ENCODE measurements around the gene PIGT. TPM values are rescaled to one million over a fixed set of nuclear protein-coding genes. Genes with fewer than 3 reads are reported as not detected.

PIGT gene
- polyA plus RNA-seq, 3 donors: 49.2 to 87.6 (median 59.7) TPM

- DNase-seq: no peak
- Histone ChIP-seq H3K4me3 (replicated peaks in 1 of 3; ENCODE audit: low read depth in 2 of 3, low read length in 3 of 3) (peak overlapping the region in 1 of 3 experiments; percentile 77), H4K20me1 (ENCODE audit: insufficient read depth, low read length) (peaks cover 12% of the 10 kb centered on the region), H3K36me3 (replicated peaks in 1 of 2; ENCODE audit: control insufficient read depth in 1 of 2, insufficient read depth in 2 of 2, low read length in 2 of 2) (peaks cover 2 to 9% of the 10 kb centered on the region in 2 donors), H3K9ac (ENCODE audit: insufficient read depth, low read length, poor library complexity, severe bottlenecking) (no peak overlapping the region), H3K4me2 (replicated peaks; ENCODE audit: extremely low read depth, low read length, poor library complexity, severe bottlenecking) (peak overlapping the region; percentile 81), H3K9me3 (replicated peaks in 1 of 2; ENCODE audit: control insufficient read depth in 1 of 2, insufficient read depth in 1 of 2, low read length in 2 of 2) (no peaks in the 10 kb centered on the region), H3K27ac (ENCODE audit: low read depth in 1 of 2, low read length in 2 of 2) (no peak overlapping the region), H3K79me2 (ENCODE audit: insufficient read depth, low read length) (no peaks in the 10 kb centered on the region), H2AFZ (ENCODE audit: insufficient read depth, low read depth, low read length, poor library complexity, severe bottlenecking) (no peak overlapping the region), H3K27me3 (ENCODE audit: control insufficient read depth in 2 of 2, insufficient read depth in 2 of 2, low read length in 2 of 2) (peaks cover 0 to 3% of the 10 kb centered on the region in 2 donors), H3K4me1 (ENCODE audit: control insufficient read depth in 1 of 2, insufficient read depth in 2 of 2, low read length in 2 of 2) (peaks cover 35 to 41% of the 10 kb centered on the region in 2 donors)
- Mint-ChIP-seq H3K27ac (peak overlapping the region in 1 of 7 donors; percentile 29), H3K4me3 (peak overlapping the region; percentile 73 to 86), H3K9me3 (peaks cover 0 to 3% (median 0%) of the 10 kb centered on the region in 7 donors), H3K4me1 (peaks cover 41% of the 10 kb centered on the region), H3K36me3 (peaks cover 39 to 44% of the 10 kb centered on the region in 2 donors), H3K27me3 (ENCODE audit: low read depth in 3 of 3) (peaks cover 2 to 11% (median 10%) of the 10 kb centered on the region in 3 donors)
- intact Hi-C loops (cut with micrococcal nuclease): loop anchor here in 1 of 2 donors (5.0 kb wide), 2 partner anchors 35 to 65 kb away; partner anchors contain the start of gene DBNDD2
- 95% methylated on average over 6 of the region's 10 CpGs for WGBS (ENCODE audit: insufficient coverage)
- no peak for TF ChIP-seq CTCF (IDR thresholded peaks at IDR 0.05)
Measured at GRCh38 chr20:45372241-45372640, 43.7 kb upstream of the PIGT start.

GRCh38 chr20:45372646-45373352 lies 43.1 kb upstream of the PIGT start:
- peaks cover 2 to 11% (median 10%) of the 10 kb centered on the region in 3 donors for H3K27me3 Mint-ChIP-seq (ENCODE audit: low read depth in 3 of 3)
- Histone ChIP-seq H2AFZ (ENCODE audit: insufficient read depth, low read depth, low read length, poor library complexity, severe bottlenecking) (peak overlapping the region; percentile 62), H3K36me3 (replicated peaks in 1 of 2; ENCODE audit: control insufficient read depth in 1 of 2, insufficient read depth in 2 of 2, low read length in 2 of 2) (peaks cover 0 to 5% of the 10 kb centered on the region in 2 donors), H3K27me3 (ENCODE audit: control insufficient read depth in 2 of 2, insufficient read depth in 2 of 2, low read length in 2 of 2) (peaks cover 0 to 3% of the 10 kb centered on the region in 2 donors), H4K20me1 (ENCODE audit: insufficient read depth, low read length) (peaks cover 7% of the 10 kb centered on the region), H3K79me2 (ENCODE audit: insufficient read depth, low read length) (no peaks in the 10 kb centered on the region), H3K4me1 (ENCODE audit: control insufficient read depth in 1 of 2, insufficient read depth in 2 of 2, low read length in 2 of 2) (peaks cover 30 to 35% of the 10 kb centered on the region in 2 donors), H3K9ac (ENCODE audit: insufficient read depth, low read length, poor library complexity, severe bottlenecking) (peak overlapping the region; percentile 39), H3K4me2 (replicated peaks; ENCODE audit: extremely low read depth, low read length, poor library complexity, severe bottlenecking) (peak overlapping the region; percentile 81), H3K9me3 (replicated peaks in 1 of 2; ENCODE audit: control insufficient read depth in 1 of 2, insufficient read depth in 1 of 2, low read length in 2 of 2) (no peaks in the 10 kb centered on the region), H3K27ac (ENCODE audit: low read depth in 1 of 2, low read length in 2 of 2) (no peak overlapping the region), H3K4me3 (replicated peaks in 1 of 3; ENCODE audit: low read depth in 2 of 3, low read length in 3 of 3) (peak overlapping the region in 1 of 3 experiments; percentile 77)
- H3K9me3 Mint-ChIP-seq: peaks cover 0 to 3% (median 0%) of the 10 kb centered on the region in 7 donors
- H3K4me3 Mint-ChIP-seq: peak overlapping the region; percentile 86 to 93
- no peak for TF ChIP-seq CTCF (IDR thresholded peaks at IDR 0.05)
- peak overlapping the region in 1 of 7 donors; percentile 29 for H3K27ac Mint-ChIP-seq
- peaks cover 35% of the 10 kb centered on the region for H3K4me1 Mint-ChIP-seq
- intact Hi-C loops (cut with micrococcal nuclease): loop anchor here in 1 of 2 donors (5.0 kb wide), 2 partner anchors 35 to 65 kb away; partner anchors contain the start of gene DBNDD2
- no peak for DNase-seq
- H3K36me3 Mint-ChIP-seq: peaks cover 33 to 38% of the 10 kb centered on the region in 2 donors
- 26% methylated on average over 12 of the region's 30 CpGs for WGBS (ENCODE audit: insufficient coverage)
